Uterus (tissue), 2 donors: ENCODE measurements around the gene MAD1L1.

Experiments used
- POLR2A ChIP-seq, 2 donors: fragments of 450-650 bp; IDR thresholded peaks; one replicate each; pipeline ENCODE4 v1.6.1; 2016; ENCODE audit warnings: antibody characterized with exemption in 2 of 2, mild to moderate bottlenecking in 1 of 2, moderate library complexity in 1 of 2
- TF ChIP-seq, protein P1 (sequence below), 4 experiments: fragments of 200-600 bp in 2 of 4; fragments of 450-650 bp in 2 of 4; sonication (generic) in 2 of 4; IDR thresholded peaks; one replicate each; pipeline ENCODE4 v1.5.1; 2016 to 2019; ENCODE audit warnings: antibody characterized with exemption in 4 of 4, mild to moderate bottlenecking in 2 of 4, moderate library complexity in 1 of 4

DNA sequence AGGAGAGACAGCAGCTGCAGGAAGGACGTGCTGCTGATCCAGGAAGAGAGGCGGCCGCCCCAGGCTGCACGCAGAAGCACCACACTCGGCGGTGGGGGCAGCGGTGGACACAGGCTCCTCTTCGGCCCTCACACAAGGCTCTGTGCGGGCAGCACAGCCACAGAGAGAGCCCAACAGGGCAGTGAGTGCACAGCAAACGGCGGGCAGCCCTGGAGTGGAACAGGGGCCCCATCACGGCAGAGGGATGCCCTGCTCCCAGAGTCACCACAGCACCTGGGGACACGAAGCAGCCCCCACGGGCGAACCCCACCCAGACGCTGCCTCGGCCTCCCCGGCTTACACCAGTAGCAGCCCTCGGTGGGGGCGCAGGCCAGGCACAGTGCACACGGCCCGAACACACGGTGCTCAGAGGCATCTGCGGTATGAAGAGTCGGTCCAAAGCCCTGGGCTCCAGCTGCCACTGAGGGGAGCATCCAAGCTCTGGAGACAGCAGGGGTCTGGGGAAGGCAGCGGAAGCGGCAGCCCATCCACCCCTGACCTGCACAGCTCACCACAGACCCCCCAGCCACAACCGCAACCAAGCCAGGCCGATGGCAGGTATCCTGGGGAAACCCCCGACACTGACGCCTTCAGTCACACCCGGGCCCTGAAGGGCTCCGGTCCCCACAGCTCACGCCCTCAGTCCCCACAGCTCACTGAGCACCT is 26.1 kb upstream of the MAD1L1 start:
- TF ChIP-seq, protein P1, sequence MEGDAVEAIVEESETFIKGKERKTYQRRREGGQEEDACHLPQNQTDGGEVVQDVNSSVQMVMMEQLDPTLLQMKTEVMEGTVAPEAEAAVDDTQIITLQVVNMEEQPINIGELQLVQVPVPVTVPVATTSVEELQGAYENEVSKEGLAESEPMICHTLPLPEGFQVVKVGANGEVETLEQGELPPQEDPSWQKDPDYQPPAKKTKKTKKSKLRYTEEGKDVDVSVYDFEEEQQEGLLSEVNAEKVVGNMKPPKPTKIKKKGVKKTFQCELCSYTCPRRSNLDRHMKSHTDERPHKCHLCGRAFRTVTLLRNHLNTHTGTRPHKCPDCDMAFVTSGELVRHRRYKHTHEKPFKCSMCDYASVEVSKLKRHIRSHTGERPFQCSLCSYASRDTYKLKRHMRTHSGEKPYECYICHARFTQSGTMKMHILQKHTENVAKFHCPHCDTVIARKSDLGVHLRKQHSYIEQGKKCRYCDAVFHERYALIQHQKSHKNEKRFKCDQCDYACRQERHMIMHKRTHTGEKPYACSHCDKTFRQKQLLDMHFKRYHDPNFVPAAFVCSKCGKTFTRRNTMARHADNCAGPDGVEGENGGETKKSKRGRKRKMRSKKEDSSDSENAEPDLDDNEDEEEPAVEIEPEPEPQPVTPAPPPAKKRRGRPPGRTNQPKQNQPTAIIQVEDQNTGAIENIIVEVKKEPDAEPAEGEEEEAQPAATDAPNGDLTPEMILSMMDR (IDR thresholded peaks at IDR 0.05), result no peak
- TF ChIP-seq POLR2A (IDR thresholded peaks at IDR 0.05), result no peak
